GM12878 (cell line): ENCODE results near the gene UBC. TPM values are rescaled to one million over a fixed set of nuclear protein-coding genes. Genes with fewer than 3 reads are reported as not detected.

ENCODE experiments used
- ATF7 ChIP-seq: fragments of 450-650 bp; IDR thresholded peaks from 2 replicates; pipeline ENCODE4 v1.6.1; 2016; ENCODE audit warnings: low read depth, mild to moderate bottlenecking
- EP300 ChIP-seq, 2 experiments: fragments of 150-350 bp in 1 of 2; IDR thresholded peaks; 2 replicates each; pipeline ENCODE4 v1.6.1; 2011 to 2012; ENCODE audit warnings: low read depth in 2 of 2, low read length in 2 of 2, borderline replicate concordance in 1 of 2, improper control_type of control experiment in 1 of 2, inconsistent platforms in 1 of 2; ENCODE audit not compliant: control insufficient read depth in 1 of 2
- FOS ChIP-seq: IDR thresholded peaks from 3 replicates; pipeline ENCODE4 v1.6.1; 2011; ENCODE audit warnings: borderline replicate concordance; ENCODE audit not compliant: insufficient read length; ENCODE audit errors: extremely low read depth
- GABPA ChIP-seq: IDR thresholded peaks from 2 replicates; pipeline ENCODE4 v1.6.1; 2014; ENCODE audit warnings: antibody characterized with exemption, low read depth, mild to moderate bottlenecking, inconsistent platforms
- IKZF2 ChIP-seq, 2 experiments: fragments of 450-650 bp; IDR thresholded peaks; 2 replicates each; pipeline ENCODE4 v1.6.1; 2017; ENCODE audit warnings: mild to moderate bottlenecking in 2 of 2, moderate library complexity in 2 of 2
- MTA3 ChIP-seq: IDR thresholded peaks from 2 replicates; pipeline ENCODE4 v1.6.1; 2012; ENCODE audit warnings: low read length, inconsistent platforms, borderline replicate concordance
- NBN ChIP-seq: fragments of 450-650 bp; IDR thresholded peaks from 2 replicates; pipeline ENCODE4 v1.6.1; 2016
- POU2F2 ChIP-seq: IDR thresholded peaks from 3 replicates; pipeline ENCODE4 v1.6.1; 2011; ENCODE audit warnings: low read depth, mild to moderate bottlenecking, low read length, borderline replicate concordance
- SIN3A ChIP-seq: IDR thresholded peaks from 2 replicates; pipeline ENCODE4 v1.6.1; 2012; ENCODE audit warnings: low read depth, low read length, improper control_type of control experiment
- SREBF2 ChIP-seq: IDR thresholded peaks from 2 replicates; pipeline ENCODE4 v1.6.1; 2012; ENCODE audit warnings: mild to moderate bottlenecking, low read length
- STAT1 ChIP-seq: fragments of 450-650 bp; conservative IDR thresholded peaks from 2 replicates; pipeline ENCODE4 v1.6.1; 2014; ENCODE audit warnings: antibody characterized with exemption, mild to moderate bottlenecking
- TARDBP ChIP-seq: IDR thresholded peaks from 2 replicates; pipeline ENCODE4 v1.6.1; 2016; ENCODE audit warnings: borderline replicate concordance
- ZNF622 ChIP-seq: fragments of 450-650 bp; IDR thresholded peaks from 2 replicates; pipeline ENCODE4 v1.6.1; 2017; ENCODE audit warnings: mild to moderate bottlenecking, inconsistent platforms
- ZSCAN29 ChIP-seq: fragments of 450-650 bp; IDR thresholded peaks from 2 replicates; pipeline ENCODE4 v1.6.1; 2017; ENCODE audit warnings: mild to moderate bottlenecking, moderate library complexity
- polyA plus RNA-seq, 11 experiments: library from polyadenylated mRNA; depleted of rRNA in 4 of 11; unstranded in 6 of 11; stranded (reverse) in 5 of 11; fragments of >200 nt; fragmentation: Nextera tagmentation in 4 of 11; fragmentation: Illumina TruSeq in 1 of 11; extraction: Ambion mirVana in 4 of 11; extraction: Trizol in 1 of 11; gene quantifications; 1 replicate in 1 of 11; 2 replicates in 10 of 11; pipeline versions ENCODE4 v1.2.1 to v1.2.3, GENCODE V29; 2011 to 2016; ENCODE audit warnings: inconsistent platforms in 2 of 11, missing spikeins in 2 of 11, low read depth in 1 of 11
- total RNA-seq, 4 experiments: library from RNA; depleted of rRNA in 3 of 4; stranded (reverse); fragments of >200 nt in 3 of 4; fragmentation: Illumina TruSeq in 1 of 4; extraction: Trizol in 1 of 4; gene quantifications; 2 replicates each; pipeline versions ENCODE4 v1.2.1 to v1.2.3, GENCODE V29; 2013 to 2021
- TF ChIP-seq, protein P1 (sequence below), 3 experiments: IDR thresholded peaks in 2 of 3; conservative IDR thresholded peaks in 1 of 3; 2 replicates each; pipeline ENCODE4 v1.5.1; 2011; ENCODE audit warnings: low read depth in 3 of 3, low read length in 3 of 3, mild to moderate bottlenecking in 3 of 3, control low read depth in 2 of 3, moderate library complexity in 2 of 3, inconsistent platforms in 1 of 3, mixed read lengths in 1 of 3; ENCODE audit not compliant: control insufficient read depth in 2 of 3, insufficient read depth in 1 of 3; ENCODE audit errors: extremely low read depth in 1 of 3
- TF ChIP-seq, protein P2 (sequence below): fragments of 450-650 bp; IDR thresholded peaks from 2 replicates; pipeline ENCODE4 v1.6.1; 2014; ENCODE audit warnings: mild to moderate bottlenecking
- TF ChIP-seq, protein P3 (sequence below): IDR thresholded peaks from 2 replicates; pipeline ENCODE4 v1.6.1; 2011; ENCODE audit warnings: low read depth, low read length, improper control_type of control experiment, borderline replicate concordance
- TF ChIP-seq, protein P4 (sequence below): fragments of 450-650 bp; IDR thresholded peaks from 2 replicates; pipeline ENCODE4 v1.6.1; 2017; ENCODE audit warnings: antibody characterized with exemption, mild to moderate bottlenecking, moderate library complexity
- TF ChIP-seq, protein P5 (sequence below): fragments of 450-650 bp; IDR thresholded peaks from 2 replicates; pipeline ENCODE4 v1.6.1; 2018; ENCODE audit warnings: mild to moderate bottlenecking, low read depth, moderate library complexity; ENCODE audit not compliant: partially characterized antibody

The UBC gene
- total and polyA plus RNA-seq, 10 of the 15 experiments (the other 5 are each of a cell fraction or from before 2014, with no cell fraction given), result 653 to 1,666 (median 874) TPM

DNA sequence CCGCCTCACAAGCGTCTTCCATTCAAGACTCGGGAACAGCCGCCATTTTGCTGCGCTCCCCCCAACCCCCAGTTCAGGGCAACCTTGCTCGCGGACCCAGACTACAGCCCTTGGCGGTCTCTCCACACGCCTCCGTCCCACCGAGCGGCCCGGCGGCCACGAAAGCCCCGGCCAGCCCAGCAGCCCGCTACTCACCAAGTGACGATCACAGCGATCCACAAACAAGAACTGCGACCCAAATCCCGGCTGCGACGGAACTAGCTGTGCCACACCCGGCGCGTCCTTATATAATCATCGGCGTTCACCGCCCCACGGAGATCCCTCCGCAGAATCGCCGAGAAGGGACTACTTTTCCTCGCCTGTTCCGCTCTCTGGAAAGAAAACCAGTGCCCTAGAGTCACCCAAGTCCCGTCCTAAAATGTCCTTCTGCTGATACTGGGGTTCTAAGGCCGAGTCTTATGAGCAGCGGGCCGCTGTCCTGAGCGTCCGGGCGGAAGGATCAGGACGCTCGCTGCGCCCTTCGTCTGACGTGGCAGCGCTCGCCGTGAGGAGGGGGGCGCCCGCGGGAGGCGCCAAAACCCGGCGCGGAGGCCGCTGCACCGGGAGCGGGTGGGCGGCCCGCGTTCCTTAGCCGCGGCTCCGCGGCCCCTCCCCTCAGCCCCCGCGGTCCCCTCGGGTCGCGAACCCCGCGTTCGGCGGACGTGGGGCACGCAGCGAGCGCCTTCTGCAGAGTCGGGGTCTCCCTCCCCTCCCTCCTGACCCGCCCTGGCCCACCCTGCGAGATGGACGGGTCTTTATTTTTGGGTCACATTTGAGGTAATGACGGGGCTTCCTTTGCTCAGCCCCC lies at the start of gene UBC (continued):
- TF ChIP-seq EP300 (IDR thresholded peaks at IDR 0.05; ENCODE audit: borderline replicate concordance in 1 of 2, control insufficient read depth in 1 of 2, low read depth in 2 of 2, low read length in 2 of 2) (peak; percentile 10 to 74; a peak in 3 of 4 replicates), SREBF2 (0 out of 2 replicates have a peak, but pooled peaks have one; percentile 5), POU2F2 (peak; percentile 99), FOS (no peak), NBN (peak; percentile 99), MTA3 (no peak), IKZF2 (IDR thresholded peaks at IDR 0.05) (peak in 1 of 2 experiments; percentile 81), ZNF622 (no peak), ATF7 (peak; percentile 83), GABPA (no peak), ZSCAN29 (peak; percentile 94), SIN3A (peak; percentile 87), TARDBP (peak; percentile 96), STAT1 (peak; percentile 99)
- TF ChIP-seq, protein P1, sequence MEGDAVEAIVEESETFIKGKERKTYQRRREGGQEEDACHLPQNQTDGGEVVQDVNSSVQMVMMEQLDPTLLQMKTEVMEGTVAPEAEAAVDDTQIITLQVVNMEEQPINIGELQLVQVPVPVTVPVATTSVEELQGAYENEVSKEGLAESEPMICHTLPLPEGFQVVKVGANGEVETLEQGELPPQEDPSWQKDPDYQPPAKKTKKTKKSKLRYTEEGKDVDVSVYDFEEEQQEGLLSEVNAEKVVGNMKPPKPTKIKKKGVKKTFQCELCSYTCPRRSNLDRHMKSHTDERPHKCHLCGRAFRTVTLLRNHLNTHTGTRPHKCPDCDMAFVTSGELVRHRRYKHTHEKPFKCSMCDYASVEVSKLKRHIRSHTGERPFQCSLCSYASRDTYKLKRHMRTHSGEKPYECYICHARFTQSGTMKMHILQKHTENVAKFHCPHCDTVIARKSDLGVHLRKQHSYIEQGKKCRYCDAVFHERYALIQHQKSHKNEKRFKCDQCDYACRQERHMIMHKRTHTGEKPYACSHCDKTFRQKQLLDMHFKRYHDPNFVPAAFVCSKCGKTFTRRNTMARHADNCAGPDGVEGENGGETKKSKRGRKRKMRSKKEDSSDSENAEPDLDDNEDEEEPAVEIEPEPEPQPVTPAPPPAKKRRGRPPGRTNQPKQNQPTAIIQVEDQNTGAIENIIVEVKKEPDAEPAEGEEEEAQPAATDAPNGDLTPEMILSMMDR (IDR thresholded peaks at IDR 0.05 in 2 of 3, conservative IDR thresholded peaks at IDR 0.05 in 1 of 3; ENCODE audit: control insufficient read depth in 2 of 3, extremely low read depth in 1 of 3, insufficient read depth in 1 of 3, low read depth in 3 of 3, low read length in 3 of 3), result no peak
- TF ChIP-seq, protein P2, sequence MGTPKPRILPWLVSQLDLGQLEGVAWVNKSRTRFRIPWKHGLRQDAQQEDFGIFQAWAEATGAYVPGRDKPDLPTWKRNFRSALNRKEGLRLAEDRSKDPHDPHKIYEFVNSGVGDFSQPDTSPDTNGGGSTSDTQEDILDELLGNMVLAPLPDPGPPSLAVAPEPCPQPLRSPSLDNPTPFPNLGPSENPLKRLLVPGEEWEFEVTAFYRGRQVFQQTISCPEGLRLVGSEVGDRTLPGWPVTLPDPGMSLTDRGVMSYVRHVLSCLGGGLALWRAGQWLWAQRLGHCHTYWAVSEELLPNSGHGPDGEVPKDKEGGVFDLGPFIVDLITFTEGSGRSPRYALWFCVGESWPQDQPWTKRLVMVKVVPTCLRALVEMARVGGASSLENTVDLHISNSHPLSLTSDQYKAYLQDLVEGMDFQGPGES, result no peak
- TF ChIP-seq, protein P3, sequence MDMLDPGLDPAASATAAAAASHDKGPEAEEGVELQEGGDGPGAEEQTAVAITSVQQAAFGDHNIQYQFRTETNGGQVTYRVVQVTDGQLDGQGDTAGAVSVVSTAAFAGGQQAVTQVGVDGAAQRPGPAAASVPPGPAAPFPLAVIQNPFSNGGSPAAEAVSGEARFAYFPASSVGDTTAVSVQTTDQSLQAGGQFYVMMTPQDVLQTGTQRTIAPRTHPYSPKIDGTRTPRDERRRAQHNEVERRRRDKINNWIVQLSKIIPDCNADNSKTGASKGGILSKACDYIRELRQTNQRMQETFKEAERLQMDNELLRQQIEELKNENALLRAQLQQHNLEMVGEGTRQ, result no peak
- TF ChIP-seq, protein P4, sequence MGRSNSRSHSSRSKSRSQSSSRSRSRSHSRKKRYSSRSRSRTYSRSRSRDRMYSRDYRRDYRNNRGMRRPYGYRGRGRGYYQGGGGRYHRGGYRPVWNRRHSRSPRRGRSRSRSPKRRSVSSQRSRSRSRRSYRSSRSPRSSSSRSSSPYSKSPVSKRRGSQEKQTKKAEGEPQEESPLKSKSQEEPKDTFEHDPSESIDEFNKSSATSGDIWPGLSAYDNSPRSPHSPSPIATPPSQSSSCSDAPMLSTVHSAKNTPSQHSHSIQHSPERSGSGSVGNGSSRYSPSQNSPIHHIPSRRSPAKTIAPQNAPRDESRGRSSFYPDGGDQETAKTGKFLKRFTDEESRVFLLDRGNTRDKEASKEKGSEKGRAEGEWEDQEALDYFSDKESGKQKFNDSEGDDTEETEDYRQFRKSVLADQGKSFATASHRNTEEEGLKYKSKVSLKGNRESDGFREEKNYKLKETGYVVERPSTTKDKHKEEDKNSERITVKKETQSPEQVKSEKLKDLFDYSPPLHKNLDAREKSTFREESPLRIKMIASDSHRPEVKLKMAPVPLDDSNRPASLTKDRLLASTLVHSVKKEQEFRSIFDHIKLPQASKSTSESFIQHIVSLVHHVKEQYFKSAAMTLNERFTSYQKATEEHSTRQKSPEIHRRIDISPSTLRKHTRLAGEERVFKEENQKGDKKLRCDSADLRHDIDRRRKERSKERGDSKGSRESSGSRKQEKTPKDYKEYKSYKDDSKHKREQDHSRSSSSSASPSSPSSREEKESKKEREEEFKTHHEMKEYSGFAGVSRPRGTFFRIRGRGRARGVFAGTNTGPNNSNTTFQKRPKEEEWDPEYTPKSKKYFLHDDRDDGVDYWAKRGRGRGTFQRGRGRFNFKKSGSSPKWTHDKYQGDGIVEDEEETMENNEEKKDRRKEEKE, result peak; percentile 73; the same call in 1 of the 2 replicates
- TF ChIP-seq, protein P5, sequence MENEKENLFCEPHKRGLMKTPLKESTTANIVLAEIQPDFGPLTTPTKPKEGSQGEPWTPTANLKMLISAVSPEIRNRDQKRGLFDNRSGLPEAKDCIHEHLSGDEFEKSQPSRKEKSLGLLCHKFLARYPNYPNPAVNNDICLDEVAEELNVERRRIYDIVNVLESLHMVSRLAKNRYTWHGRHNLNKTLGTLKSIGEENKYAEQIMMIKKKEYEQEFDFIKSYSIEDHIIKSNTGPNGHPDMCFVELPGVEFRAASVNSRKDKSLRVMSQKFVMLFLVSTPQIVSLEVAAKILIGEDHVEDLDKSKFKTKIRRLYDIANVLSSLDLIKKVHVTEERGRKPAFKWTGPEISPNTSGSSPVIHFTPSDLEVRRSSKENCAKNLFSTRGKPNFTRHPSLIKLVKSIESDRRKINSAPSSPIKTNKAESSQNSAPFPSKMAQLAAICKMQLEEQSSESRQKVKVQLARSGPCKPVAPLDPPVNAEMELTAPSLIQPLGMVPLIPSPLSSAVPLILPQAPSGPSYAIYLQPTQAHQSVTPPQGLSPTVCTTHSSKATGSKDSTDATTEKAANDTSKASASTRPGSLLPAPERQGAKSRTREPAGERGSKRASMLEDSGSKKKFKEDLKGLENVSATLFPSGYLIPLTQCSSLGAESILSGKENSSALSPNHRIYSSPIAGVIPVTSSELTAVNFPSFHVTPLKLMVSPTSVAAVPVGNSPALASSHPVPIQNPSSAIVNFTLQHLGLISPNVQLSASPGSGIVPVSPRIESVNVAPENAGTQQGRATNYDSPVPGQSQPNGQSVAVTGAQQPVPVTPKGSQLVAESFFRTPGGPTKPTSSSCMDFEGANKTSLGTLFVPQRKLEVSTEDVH, result peak; percentile 87
